Ovary (tissue), 3 donors: ENCODE measurements around the gene SOHLH1.

Experiments
- POLR2A ChIP-seq: fragments of 450-650 bp; IDR thresholded peaks from one replicate; pipeline ENCODE4 v1.6.1; 2017; ENCODE audit warnings: antibody characterized with exemption, mild to moderate bottlenecking, moderate library complexity
- TF ChIP-seq, protein P1 (sequence below), 3 donors: fragments of 450-650 bp in 2 of 3; fragments of 200-600 bp in 1 of 3; IDR thresholded peaks; one replicate each; pipeline versions ENCODE4 v1.5.1 to v1.8.0; 2016 to 2022; ENCODE audit warnings: antibody characterized with exemption in 3 of 3, mild to moderate bottlenecking in 1 of 3
- donor health status: DM: no; HTN: no; CAD: no.

DNA sequence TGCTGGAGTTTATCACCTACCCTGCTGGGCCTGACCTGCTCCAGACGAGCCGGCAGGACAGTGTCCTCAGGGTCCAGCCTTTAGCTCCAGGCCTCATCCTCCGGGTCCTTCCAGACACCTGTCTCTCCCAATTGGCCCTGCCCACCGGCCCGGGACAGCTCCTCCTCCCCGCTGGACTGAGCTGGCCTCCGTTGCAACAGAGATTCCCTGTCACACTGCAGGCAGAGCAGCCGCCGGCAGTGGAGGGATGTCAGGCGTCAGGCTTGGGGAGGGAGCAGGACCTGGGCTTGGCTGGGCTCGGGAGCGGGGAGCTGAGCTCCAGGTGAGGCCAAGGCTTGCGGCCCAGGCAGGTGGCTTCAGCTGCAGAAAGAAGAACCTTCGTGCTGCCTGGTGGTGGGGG is 4.4 kb upstream of the SOHLH1 start:
- no peak for TF ChIP-seq POLR2A
- TF ChIP-seq, protein P1, sequence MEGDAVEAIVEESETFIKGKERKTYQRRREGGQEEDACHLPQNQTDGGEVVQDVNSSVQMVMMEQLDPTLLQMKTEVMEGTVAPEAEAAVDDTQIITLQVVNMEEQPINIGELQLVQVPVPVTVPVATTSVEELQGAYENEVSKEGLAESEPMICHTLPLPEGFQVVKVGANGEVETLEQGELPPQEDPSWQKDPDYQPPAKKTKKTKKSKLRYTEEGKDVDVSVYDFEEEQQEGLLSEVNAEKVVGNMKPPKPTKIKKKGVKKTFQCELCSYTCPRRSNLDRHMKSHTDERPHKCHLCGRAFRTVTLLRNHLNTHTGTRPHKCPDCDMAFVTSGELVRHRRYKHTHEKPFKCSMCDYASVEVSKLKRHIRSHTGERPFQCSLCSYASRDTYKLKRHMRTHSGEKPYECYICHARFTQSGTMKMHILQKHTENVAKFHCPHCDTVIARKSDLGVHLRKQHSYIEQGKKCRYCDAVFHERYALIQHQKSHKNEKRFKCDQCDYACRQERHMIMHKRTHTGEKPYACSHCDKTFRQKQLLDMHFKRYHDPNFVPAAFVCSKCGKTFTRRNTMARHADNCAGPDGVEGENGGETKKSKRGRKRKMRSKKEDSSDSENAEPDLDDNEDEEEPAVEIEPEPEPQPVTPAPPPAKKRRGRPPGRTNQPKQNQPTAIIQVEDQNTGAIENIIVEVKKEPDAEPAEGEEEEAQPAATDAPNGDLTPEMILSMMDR (IDR thresholded peaks at IDR 0.05), result no peak
